ENCODE results near the gene SLC25A26.

Gene SLC25A26

DNA sequence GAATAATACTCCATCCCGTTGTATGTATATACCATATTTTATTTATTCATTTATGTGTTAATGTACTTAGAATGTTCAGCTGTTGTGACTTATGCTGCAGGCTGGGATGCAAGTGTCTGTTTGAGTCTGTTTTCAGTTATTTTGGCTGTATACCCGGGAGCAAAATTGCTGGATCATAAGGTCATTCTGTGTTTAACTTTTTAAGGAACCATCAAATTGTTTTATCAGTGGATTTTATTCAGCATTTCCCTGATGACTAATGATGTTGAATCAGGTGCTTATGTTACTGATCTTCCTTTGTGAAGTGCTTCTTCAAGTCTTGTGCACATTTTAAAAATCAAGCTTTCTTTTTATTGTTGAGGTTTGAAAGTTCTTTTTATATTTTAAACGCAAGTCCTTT, 118.1 kb downstream of the SLC25A26 start:
- no peak overlapping the region for H3K9ac ChIP-seq (ENCODE audit: low read depth, low read length)
- no peaks in the 10 kb centered on the region for H3K36me3 ChIP-seq (ENCODE audit: insufficient read depth, low read length)

DNA sequence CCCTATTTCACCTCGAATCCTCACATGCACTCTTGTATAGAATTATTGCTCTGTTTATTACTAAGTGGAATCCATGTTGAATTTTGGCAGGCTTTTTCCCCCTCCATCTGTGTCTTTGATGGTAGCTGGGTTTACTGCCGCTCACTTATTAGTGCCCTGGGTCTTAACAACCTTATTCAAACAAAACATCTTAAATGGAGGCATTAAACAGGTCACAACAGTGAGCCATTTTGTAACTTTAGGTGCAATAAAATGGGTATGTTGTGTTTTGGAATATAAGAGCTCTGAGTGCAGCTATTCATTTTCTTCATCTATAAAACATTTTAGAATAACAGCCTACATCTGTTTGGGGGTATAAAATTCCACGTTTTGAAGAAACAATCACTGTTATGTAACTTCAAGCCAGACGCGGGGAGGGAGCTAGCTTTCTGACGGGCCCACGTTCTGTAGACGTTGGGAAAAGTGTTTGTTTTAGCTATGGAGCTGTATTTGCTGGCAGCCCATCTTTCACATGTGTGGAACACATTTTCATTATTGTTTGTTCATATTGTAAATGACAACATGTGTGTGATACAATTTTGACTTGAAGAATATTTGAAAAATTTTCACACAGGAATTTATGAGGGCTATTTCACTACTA, 122.0 kb downstream of the SLC25A26 start:
- Histone ChIP-seq H3K36me3 (ENCODE audit: insufficient read depth, low read length) (no peaks in the 10 kb centered on the region), H3K9me3 (ENCODE audit: control insufficient read depth, insufficient read depth, low read length) (no peaks in the 10 kb centered on the region), H3K9ac (ENCODE audit: low read depth, low read length) (no peak overlapping the region), H3K4me1 (ENCODE audit: insufficient read depth, low read length) (peaks cover 5% of the 10 kb centered on the region; the same call in 1 of the 2 replicates)

More for the DNA sequence above, 118.1 kb downstream of the SLC25A26 start:
- Histone ChIP-seq H3K4me1 (ENCODE audit: insufficient read depth, low read length) (peaks cover 17% of the 10 kb centered on the region), H3K9me3 (ENCODE audit: control insufficient read depth, insufficient read depth, low read length) (no peaks in the 10 kb centered on the region)

DNA sequence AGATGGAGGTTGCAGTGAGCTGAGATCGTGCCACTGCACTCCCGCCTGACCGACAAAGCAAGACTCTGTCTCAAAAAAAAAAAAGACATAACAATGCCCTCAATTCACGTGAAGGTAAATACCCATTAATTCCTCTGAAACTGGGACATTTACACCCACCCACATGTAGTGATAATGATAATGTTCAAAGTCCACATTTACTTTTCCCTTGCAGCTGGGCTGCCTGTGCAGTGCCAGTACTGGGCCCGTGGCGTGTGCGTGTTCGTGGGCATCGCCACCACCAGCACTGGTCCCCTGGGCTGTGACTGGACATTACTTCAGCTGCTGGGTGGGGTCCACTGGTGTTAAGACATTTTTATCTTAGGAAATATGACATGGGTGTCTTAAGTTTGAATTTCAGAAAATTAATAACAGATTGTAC, 123.6 kb downstream of the SLC25A26 start:
- no peaks in the 10 kb centered on the region for H3K9me3 ChIP-seq (ENCODE audit: control insufficient read depth, insufficient read depth, low read length)
- H3K36me3 ChIP-seq (ENCODE audit: insufficient read depth, low read length): no peaks in the 10 kb centered on the region
- H3K9ac ChIP-seq (ENCODE audit: low read depth, low read length): no peak overlapping the region
- peaks cover 5% of the 10 kb centered on the region; the same call in 1 of the 2 replicates for H3K4me1 ChIP-seq (ENCODE audit: insufficient read depth, low read length)

DNA sequence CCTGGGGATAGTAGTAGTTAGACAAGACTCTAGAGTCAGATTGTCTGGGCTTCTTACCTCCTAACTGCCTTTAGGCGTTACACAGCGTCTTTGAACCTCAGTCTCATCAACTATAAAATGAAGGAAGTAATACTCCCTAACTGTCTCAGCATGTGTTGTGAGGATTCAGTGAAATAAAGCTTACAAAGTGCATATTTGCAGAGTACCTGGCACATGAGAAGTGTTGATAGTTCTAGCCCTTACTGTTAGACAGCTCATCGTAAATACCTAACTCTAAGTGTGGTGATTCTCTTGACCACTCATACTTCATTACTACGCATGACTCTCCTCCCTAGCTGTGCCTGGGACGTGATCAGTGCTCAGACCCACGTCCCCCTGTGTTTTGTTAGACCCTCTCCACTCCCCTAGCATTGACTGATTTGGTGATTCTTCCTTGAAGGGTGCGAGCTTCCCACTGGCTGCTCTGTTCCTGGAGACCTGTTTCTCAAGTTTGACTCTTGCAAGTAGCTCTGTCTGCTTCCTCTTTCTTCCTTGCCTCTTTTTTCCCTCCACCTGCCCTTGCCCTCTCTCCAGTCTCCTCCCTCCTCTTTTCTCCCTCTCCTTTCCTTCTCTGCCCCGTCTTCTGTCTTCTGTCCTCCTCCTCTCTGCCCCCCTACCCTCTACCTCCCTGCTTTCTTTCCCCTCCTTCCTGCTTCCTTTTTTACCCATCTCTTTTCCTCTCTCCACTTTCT, 124.2 kb downstream of the SLC25A26 start:
- no peaks in the 10 kb centered on the region for H3K36me3 ChIP-seq (ENCODE audit: insufficient read depth, low read length)
- H3K4me1 ChIP-seq (ENCODE audit: insufficient read depth, low read length): peaks cover 5% of the 10 kb centered on the region; the same call in 1 of the 2 replicates
- H3K9ac ChIP-seq (ENCODE audit: low read depth, low read length): no peak overlapping the region
- no peaks in the 10 kb centered on the region for H3K9me3 ChIP-seq (ENCODE audit: control insufficient read depth, insufficient read depth, low read length)

DNA sequence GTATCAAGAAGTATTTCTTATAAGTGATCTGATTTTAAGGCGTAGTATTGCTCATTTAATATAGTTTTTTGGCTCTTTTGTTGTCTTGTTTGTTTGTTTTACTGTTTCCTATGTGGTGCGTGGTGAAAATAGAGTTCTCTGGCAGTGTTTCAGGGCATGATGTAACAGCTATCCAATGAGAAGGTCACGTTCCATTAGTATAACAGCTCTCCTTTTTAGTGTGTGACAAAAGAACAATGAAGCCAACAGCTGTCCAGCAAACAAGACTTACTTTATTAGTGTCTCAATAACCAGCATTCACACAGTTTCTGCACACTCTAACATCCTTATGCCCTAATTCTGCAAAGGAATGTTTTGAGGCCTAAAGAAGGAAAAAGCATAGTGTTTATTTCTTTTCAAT, 127.9 kb downstream of the SLC25A26 start:
- H3K4me1 ChIP-seq (ENCODE audit: insufficient read depth, low read length): peaks cover 14% of the 10 kb centered on the region
- no peaks in the 10 kb centered on the region for H3K36me3 ChIP-seq (ENCODE audit: insufficient read depth, low read length)
- H3K9me3 ChIP-seq (ENCODE audit: control insufficient read depth, insufficient read depth, low read length): no peaks in the 10 kb centered on the region
- no peak overlapping the region for H3K9ac ChIP-seq (ENCODE audit: low read depth, low read length)

DNA sequence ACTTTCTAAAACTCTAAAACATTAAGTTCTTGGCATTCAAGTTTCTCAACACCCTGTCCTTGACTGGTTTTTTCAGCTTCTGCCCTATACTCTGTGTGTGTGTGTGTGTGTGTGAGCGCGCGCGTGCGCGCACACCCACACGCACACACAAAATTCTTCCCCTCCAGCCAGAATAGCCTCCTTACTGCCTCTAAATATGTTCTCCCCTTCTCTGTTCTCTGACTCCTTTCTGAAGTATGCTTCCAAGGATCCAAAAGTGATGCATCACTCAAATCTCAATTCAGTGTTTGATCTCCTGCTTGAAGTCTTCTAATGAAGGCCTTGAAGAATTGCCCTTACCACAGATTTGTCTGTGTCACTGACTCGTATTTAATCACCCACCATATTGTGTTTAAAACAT, 129.8 kb downstream of the SLC25A26 start:
- Histone ChIP-seq H3K9me3 (ENCODE audit: control insufficient read depth, insufficient read depth, low read length) (no peaks in the 10 kb centered on the region), H3K36me3 (ENCODE audit: insufficient read depth, low read length) (no peaks in the 10 kb centered on the region), H3K4me1 (ENCODE audit: insufficient read depth, low read length) (peaks cover 9% of the 10 kb centered on the region), H3K9ac (ENCODE audit: low read depth, low read length) (no peak overlapping the region)

DNA sequence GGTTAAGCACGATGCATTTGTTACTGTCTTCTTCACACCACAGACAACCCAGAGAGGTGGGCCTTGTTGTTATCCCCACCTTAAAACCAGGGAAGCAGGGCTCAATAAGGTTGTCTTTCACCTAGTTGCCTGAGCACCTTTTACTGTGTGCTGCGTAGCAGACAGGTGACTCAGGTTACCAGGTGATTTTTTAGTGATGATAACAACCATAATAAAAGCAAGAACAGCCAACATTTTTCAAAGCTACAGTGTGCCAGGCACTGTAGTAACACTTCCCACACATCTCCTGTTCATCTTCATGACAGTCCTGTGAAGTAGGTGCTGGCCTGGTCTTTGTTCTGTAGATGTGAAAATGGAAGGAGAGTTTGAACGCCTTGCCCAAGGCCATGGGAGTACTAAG, 132.2 kb downstream of the SLC25A26 start:
- Histone ChIP-seq H3K4me1 (ENCODE audit: insufficient read depth, low read length) (peaks cover 9% of the 10 kb centered on the region), H3K9ac (ENCODE audit: low read depth, low read length) (no peak overlapping the region), H3K36me3 (ENCODE audit: insufficient read depth, low read length) (no peaks in the 10 kb centered on the region), H3K9me3 (ENCODE audit: control insufficient read depth, insufficient read depth, low read length) (no peaks in the 10 kb centered on the region)

DNA sequence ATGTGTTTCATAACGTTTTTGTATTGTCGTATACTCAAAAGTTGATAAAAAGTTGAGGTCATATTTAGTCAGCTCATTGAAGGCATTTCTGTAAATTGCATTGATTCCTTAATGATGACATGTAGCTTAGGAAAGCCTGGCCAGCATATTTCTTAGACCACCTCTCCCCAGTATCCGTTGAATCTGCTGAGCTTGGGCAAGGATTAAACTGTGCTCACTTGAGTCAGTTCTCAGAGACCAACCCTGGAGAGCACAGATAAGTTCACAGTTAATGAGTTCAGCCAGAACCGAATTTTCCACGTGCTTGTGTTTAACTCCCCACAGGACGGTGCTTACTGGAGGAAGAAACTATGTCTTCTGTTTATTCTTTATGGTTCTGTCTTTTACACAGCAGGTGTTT, 132.7 kb downstream of the SLC25A26 start:
- peaks cover 9% of the 10 kb centered on the region for H3K4me1 ChIP-seq (ENCODE audit: insufficient read depth, low read length)
- no peaks in the 10 kb centered on the region for H3K36me3 ChIP-seq (ENCODE audit: insufficient read depth, low read length)
- H3K9me3 ChIP-seq (ENCODE audit: control insufficient read depth, insufficient read depth, low read length): no peaks in the 10 kb centered on the region
- no peak overlapping the region for H3K9ac ChIP-seq (ENCODE audit: low read depth, low read length)

DNA sequence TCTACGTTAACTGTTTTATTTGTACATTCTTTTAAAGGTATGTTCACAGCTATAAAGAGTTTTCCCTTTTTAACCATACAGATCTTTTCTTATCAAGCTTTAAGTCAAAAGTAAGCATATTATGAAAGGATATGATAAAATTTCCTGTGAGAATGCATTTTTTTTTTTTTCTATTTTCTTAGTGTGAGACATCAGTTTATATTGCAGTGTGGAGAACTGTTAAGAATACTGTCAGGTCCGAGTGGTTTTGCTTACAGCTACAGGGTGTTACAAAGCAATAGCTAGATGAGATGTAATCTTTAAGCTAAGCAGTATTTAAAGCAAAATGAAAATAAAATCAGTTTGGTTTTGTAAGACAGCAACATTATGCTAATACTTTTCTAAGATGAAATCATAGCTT, 133.2 kb downstream of the SLC25A26 start:
- no peaks in the 10 kb centered on the region for H3K9me3 ChIP-seq (ENCODE audit: control insufficient read depth, insufficient read depth, low read length)
- no peak overlapping the region for H3K9ac ChIP-seq (ENCODE audit: low read depth, low read length)
- no peaks in the 10 kb centered on the region for H3K36me3 ChIP-seq (ENCODE audit: insufficient read depth, low read length)
- H3K4me1 ChIP-seq (ENCODE audit: insufficient read depth, low read length): peaks cover 9% of the 10 kb centered on the region

DNA sequence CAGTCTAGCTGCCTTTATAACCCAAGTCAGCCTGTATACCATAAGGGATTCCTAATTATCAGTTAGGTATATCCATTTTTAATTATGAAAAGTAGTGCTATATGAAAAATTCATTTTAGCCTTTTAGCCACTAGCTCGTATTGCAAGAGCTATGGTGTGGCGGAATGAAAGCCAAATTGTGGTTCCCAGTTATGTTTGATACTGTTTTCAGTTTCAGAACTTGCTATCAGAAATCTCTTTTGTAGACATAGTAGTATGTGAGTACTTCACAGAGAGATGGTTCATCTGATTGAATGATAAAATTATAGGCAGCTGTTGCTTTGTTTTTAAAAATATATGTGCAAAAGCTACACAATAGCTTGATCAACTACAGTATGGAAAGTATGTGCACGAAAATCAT, 134.6 kb downstream of the SLC25A26 start:
- Histone ChIP-seq H3K9me3 (ENCODE audit: control insufficient read depth, insufficient read depth, low read length) (no peaks in the 10 kb centered on the region), H3K4me1 (ENCODE audit: insufficient read depth, low read length) (peaks cover 9% of the 10 kb centered on the region), H3K9ac (ENCODE audit: low read depth, low read length) (no peak overlapping the region), H3K36me3 (ENCODE audit: insufficient read depth, low read length) (no peaks in the 10 kb centered on the region)

DNA sequence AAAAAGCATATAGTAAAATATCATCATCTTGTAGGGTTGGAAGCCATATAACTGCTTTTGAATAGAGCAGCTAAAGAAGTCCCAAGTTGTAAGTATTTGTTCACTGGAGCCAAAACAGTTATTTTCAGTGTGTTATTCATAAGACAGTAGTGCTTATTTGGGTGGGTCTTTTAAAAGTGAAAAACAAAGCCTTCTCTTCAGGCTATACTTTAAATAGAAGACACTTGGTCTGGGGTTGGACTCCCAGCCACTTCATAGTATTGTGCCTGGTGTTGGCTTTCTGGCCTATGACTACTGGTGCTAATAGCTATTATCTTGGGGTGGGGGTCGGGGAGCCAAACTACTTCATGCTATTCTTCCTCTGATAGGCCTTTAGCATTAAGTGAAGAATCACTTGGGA, 135.2 kb downstream of the SLC25A26 start:
- no peak overlapping the region for H3K9ac ChIP-seq (ENCODE audit: low read depth, low read length)
- no peaks in the 10 kb centered on the region for H3K36me3 ChIP-seq (ENCODE audit: insufficient read depth, low read length)
- H3K9me3 ChIP-seq (ENCODE audit: control insufficient read depth, insufficient read depth, low read length): no peaks in the 10 kb centered on the region
- peaks cover 9% of the 10 kb centered on the region for H3K4me1 ChIP-seq (ENCODE audit: insufficient read depth, low read length)

DNA sequence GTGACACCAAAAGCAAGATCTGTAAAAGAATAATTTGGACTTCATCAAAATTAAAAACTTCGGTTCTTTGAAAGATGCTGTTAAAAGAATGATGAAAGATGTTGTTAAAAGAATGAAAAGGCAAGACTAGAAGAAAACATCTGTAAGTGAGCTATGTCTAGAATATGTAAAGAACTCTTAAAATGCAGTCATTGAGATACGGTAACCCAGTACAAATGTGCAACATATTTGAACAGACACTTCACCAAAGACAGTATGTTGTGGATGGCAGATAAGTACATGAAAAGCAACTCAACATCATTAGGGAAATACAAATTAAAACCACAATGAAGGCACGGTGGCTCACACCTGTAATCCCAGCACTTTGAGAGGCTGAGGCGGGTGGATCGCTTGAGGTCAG, 140.6 kb downstream of the SLC25A26 start:
- H3K36me3 ChIP-seq (ENCODE audit: insufficient read depth, low read length): no peaks in the 10 kb centered on the region
- no peak overlapping the region for H3K9ac ChIP-seq (ENCODE audit: low read depth, low read length)
- H3K4me1 ChIP-seq (ENCODE audit: insufficient read depth, low read length): peaks cover 19% of the 10 kb centered on the region
- H3K9me3 ChIP-seq (ENCODE audit: control insufficient read depth, insufficient read depth, low read length): no peaks in the 10 kb centered on the region

DNA sequence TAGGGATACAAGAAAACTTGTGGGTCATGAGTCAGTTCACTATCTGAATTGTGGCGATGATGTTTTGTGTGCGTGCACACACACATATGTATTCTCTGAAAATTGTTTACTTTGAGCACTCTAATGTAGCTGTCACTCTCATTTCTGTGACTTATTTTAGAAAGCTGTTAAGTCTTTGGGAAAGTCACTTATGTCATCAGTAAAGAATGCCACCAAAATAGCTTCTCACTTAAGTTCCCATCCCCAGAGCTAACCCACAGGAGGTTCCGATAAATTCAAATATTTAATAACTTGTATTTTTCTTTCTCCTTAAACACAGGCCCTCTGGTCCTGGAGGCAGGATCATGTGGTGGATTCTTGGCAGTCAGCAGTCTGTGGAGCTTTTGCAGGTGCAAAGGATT, 141.7 kb downstream of the SLC25A26 start:
- Histone ChIP-seq H3K4me1 (ENCODE audit: insufficient read depth, low read length) (peaks cover 25% of the 10 kb centered on the region), H3K9ac (ENCODE audit: low read depth, low read length) (no peak overlapping the region)

DNA sequence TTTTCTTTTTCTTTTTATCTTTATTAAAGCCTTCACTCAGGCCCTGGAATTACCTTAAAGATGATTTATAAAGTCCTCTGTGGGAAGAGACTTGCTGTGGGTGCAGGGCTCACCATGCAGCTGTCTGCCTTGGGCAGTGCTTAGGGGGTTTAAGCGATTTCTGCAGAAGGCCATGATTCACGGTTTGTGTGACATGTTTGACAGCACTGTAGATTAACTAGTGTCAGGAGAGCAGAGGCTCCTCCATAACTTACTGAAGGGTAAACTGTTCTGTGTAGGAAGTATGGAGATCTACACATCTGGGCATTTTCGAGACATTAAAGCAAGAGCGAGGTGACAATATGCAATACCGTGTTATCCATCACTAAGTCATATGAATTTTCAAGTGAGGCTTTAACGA, 142.3 kb downstream of the SLC25A26 start:
- no peak overlapping the region for H3K9ac ChIP-seq (ENCODE audit: low read depth, low read length)
- H3K36me3 ChIP-seq (ENCODE audit: insufficient read depth, low read length): no peaks in the 10 kb centered on the region
- no peaks in the 10 kb centered on the region for H3K9me3 ChIP-seq (ENCODE audit: control insufficient read depth, insufficient read depth, low read length)
- H3K4me1 ChIP-seq (ENCODE audit: insufficient read depth, low read length): peaks cover 25% of the 10 kb centered on the region

More for the DNA sequence above, 141.7 kb downstream of the SLC25A26 start:
- H3K9me3 ChIP-seq (ENCODE audit: control insufficient read depth, insufficient read depth, low read length): no peaks in the 10 kb centered on the region
- H3K36me3 ChIP-seq (ENCODE audit: insufficient read depth, low read length): no peaks in the 10 kb centered on the region

DNA sequence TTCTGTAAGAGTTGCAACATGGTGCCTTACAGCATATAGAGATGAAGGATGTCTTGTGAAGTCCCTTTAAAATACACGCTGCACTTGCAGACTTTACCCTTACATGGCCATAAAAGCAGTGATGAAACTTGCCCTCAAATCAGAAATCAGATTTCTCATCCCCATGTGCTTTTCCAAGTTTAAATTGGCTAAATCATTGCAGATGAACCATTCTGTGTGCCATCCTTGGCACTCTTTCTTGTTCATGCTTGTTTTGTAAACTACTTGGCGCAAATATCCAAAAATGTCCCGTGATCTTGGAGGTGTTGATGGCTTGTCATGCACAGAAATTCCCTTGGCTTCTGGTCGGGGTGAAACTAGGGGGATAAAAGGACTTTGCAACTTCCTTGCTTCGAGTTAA, 144.3 kb downstream of the SLC25A26 start:
- Histone ChIP-seq H3K9ac (ENCODE audit: low read depth, low read length) (no peak overlapping the region), H3K4me1 (ENCODE audit: insufficient read depth, low read length) (peaks cover 25% of the 10 kb centered on the region), H3K36me3 (ENCODE audit: insufficient read depth, low read length) (no peaks in the 10 kb centered on the region), H3K9me3 (ENCODE audit: control insufficient read depth, insufficient read depth, low read length) (no peaks in the 10 kb centered on the region)
